Measurements from ENCODE around the gene RAMP1.
"Not testable (repeated sequence)": the region's sequence is repeated elsewhere in the genome, so short reads cannot be mapped to it uniquely, and the experiment has no call there.

Gene RAMP1

DNA sequence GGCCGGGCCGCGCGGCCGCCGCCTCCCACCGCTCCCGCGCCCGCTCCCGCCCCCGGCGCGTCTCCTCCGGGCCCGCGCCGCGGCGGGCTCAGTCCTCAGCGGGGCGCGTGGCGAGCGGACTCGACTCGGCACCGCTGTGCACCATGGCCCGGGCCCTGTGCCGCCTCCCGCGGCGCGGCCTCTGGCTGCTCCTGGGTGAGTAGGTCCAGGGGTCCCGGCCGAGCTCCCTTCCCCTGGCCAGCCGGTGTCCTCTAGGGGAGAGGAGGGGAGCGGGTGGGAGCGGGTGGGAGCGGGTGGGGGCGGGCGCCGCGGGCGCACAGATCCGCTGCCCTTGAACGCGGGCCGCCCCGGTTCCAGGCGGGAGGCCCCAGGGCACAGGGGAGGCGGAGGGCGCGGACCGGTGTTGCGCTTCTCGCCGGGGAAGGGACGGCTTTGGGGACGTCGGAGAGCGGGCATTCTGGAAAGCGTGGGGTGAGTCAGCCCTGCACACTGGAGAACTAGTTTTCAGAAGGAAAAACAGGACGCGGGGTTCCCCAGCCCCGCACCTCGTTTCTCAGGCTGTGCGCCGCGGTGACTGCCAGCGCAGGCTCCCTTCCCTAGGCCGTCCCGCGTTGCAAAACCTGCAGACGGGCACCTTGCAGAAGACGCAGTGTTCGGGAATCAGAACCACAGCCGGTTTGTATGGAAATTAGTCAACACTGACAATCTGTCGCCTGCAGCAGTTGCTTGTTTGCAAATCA, at the start of gene RAMP1:
Gene RAMP1 (plus strand): TSS at position 91 of the 740 bp plus-strand sequence. CDS start 53 bp downstream, at position 144.
- peak; percentile 35 for ATAC-seq
- DNase-seq: no peak

DNA sequence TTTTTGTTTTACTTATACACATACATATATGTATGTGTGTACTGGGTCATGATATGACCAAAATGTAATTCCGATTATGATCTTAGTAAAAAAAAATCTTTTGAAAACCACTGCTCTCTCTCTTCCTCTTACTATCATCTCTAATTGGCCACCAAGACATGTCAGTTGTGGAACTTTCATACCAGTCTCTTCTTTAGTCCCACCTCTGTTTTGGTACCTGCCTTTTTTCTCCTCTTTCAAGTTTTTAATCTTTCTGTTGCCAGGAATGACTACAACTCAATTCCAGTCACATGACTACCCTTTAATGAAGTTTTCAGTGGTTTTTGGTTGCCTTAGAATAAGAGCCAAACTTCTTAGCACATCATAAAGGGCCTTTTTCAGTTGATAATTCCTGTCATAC, 43.8 kb upstream of the RAMP1 start:
- ATAC-seq: no peak
- no peak for DNase-seq

- no peak for DNase-seq
- ATAC-seq: no peak
These were observed 42.9 kb upstream of the RAMP1 start for GRCh38 chr2:237816531-237816930.

GRCh38 chr2:237818066-237818473, 41.4 kb upstream of the RAMP1 start:
- DNase-seq (no peak), ATAC-seq (no peak)

DNA sequence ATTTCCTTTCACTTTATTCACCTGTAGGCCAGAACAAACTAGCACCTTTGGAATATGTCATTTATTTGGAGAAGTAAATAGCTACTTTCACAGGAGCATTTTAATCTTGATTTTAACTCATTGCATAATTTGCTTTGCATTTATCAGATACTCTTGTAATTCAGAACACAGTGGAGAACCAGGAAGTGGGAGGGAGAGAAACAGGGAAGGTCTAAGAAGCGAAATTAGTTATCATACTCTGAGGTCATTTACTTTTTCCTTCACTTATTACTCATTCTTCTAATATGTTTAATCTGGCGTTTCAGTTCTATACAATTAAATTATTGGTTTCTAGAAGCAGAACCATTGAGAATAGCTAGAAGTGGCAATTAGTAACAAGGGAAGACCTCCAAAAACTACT, 40.2 kb upstream of the RAMP1 start:
- no peak for DNase-seq
- no peak for ATAC-seq

GRCh38 chr2:237820421-237820820, 39.0 kb upstream of the RAMP1 start:
- no peak for ATAC-seq
- DNase-seq: no peak

DNA sequence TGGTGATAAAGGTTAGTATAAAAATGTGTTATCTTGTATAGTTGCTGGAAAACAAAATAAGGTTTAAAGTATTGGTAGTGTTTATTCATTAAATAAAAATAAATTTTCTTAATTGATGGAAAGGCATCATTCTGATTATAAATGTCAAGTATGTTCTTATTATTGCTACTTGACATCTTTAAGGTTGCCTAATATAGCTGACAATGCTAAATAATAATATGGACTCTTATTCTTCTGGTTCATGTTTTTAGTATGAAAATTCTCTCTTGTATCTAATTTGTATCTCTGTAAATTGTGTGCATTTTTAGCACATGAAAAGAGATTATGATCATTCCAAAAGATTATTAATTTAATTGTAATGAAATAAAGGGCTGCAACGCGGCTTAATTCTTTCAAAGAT, 35.9 kb upstream of the RAMP1 start:
- DNase-seq: no peak
- ATAC-seq: no peak

DNA sequence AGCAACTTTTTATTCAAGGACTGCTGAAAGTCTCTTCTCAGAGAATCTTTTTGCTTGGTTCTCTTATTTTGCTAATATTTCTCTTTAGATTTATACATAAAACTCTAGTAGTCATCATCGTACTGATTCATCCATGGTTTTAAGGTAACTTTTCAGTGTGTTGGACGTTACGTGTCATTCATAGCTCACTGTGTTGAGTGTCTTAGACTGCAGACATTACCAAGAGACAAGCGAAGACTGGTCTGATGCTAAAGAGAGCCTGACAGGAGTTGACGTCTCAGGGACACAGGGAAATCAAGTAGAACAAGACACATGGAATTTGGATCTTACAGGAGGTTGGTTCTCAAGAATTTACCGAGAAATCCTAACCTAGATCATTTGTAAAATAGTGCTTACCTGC, 35.3 kb upstream of the RAMP1 start:
- ATAC-seq: no peak
- DNase-seq: no peak

DNA sequence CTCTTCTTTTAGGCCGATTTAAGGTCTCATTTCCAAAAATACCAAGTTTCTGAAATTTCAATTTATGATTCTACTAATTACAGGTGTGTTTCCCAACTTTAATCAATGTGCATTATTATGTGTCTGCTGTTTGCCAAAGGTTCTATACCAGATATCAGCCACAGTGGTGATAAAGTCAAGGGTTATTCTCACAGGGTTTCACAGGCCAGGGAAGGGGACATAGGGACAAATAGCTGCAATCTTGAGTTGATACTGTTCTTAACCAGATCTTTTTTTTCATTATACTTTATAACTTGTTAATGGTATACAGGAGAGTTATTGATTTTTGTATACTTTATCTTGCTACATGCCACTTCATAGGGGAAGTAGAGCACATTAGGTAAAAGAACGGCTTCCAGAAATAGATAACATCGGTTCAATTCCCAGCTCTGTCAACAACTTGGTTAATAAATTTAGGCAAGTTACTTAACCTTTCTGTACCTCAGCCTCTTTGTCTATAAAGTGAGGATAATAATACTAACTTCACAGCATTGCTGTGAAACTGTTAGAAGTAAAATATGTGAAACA, 31.9 kb upstream of the RAMP1 start:
- DNase-seq (no peak), ATAC-seq (no peak)

DNA sequence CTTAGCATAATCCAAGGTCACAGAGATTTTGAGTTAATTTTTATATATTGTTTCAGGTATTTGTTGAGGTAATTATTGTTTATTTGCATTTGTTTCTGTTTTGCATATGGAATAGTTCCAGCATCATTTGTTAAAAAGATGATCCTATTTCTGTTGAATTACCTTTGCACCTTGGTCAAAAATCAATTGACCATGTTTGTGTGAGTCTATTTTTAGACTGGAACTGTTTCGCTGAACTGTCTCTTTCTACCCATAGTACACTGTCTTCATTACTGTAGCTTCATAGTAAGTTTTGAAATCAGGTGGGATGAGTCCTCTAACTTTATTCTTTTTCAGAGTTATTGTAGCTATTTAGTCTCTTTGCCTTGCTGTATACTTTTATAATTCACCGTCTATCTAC, 28.9 kb upstream of the RAMP1 start:
- DNase-seq (no peak), ATAC-seq (no peak)

GRCh38 chr2:237833546-237833945, 25.9 kb upstream of the RAMP1 start:
- DNase-seq (no peak), ATAC-seq (no peak)

DNA sequence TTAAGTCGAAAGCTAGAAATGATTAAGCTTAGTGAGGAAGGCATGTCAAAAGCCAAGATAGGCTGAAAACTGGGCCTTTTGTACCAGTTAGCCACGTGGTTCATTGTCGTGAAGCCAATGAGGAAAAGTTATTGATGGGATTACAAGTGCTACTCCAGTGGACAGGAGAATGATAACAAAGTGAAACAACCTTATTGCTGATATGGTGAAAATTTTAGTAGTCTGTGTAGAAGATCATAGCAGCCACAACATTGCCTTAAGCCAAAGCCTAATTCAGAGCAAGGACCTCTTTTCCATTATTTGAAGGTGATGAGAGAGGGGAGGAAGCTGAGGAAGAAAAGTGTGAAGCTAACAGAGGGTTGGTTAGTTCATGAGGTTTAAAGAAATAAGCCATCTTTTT, 24.1 kb upstream of the RAMP1 start:
- ATAC-seq: no peak
- DNase-seq: no peak

GRCh38 chr2:237841051-237841450, 18.4 kb upstream of the RAMP1 start:
- no peak for ATAC-seq

DNA sequence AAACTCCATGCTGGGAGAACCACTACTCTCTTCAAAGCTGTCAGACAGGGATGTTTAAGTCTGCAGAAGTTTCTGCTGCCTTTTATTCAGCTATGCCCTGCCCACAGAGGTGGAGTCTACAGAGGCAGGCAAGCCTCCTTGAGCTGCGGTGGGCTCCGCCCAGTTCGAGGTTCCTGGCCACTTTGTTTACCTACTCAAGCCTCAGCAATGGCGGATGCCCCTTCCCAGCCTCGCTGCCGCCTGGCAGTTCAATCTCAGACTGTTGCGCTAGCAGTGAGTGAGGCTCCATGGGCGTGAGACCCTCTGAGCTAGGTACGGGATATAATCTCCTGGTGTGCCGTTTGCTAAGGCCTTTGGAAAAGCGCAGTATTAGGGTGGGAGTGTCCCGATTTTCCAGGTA, 10.5 kb upstream of the RAMP1 start:
- ATAC-seq: not testable (repeated sequence)

More at GRCh38 chr2:237841051-237841450, 18.4 kb upstream of the RAMP1 start:
- no peak for DNase-seq

DNA sequence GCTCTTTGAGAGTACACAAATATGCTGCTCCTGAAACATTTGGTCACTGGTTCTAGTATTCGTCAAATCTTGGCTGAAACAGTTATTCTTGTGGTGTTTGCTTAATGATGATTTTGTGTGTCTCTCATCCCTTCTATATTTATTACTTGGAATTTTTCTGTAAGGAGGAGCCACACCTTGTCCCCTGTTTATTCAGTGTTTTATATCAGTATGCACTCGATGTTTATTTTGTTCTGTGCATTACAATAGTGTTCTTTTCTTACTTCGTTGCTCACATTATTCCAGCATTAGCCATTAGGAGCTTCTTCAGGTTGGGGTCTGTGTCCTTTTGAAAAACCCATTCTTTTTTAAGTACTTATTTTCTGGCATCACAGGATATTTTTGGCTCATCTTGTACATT, 5.1 kb upstream of the RAMP1 start:
- DNase-seq (no peak), ATAC-seq (no peak)

More for the DNA sequence above, 10.5 kb upstream of the RAMP1 start:
- DNase-seq: not testable (repeated sequence)

DNA sequence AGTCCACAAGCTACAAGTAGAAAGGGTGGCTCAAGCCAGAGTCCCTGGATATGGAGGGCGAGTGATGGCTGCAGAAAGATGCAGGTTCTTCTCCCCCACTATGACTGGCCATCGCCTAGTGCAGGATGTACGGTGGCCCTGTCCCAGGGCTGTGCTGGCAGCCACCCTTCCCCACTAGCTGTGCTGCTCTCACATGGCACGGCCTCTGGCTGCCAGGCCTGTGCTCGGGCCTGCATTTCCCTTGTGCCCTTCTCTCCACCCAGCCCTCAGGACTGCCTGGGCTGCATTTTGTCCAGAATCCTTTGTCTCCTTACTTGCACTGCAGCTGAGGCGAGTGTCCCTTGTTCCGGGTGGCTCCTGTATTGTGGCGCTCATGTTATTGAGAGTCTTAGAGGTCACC, 1.6 kb upstream of the RAMP1 start:
- no peak for ATAC-seq
- no peak for DNase-seq

DNA sequence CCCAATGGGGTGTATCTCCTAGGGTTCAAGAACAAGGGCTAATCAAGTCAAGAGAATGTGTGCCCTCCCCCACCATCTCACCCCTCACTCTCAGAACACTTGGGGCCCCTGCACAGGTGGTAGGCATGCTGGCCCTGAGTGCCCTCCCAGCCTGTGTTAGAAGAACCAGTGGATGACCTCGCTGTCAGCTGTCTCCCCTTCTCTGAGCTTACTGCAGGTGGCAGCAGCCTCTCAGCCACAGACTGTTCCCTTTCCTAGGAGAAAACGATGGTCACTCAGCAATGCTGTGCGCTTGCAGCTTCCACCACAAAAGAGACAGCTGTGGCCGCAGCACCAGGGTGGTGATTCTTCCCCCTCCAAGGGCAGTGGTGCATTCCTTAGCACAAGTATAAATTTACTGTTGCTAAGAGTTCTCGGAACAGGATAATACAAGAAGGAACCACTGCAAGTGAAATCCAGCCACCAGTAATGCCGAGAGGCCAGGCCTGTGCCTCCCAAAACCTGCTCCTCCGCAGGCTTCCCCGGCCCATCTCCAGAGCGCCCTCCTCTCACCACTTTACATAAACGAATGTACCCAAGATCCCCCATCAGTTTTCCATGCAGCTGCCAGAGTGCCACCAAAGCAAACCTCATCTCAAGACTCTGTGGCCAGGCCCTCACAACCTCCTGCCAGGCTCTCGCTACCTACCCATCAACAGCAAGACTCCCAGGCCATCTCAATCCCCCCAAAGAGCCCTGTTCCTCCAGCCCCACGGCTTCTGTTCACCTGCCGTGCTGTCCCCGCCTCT, 935 bp upstream of the RAMP1 start:
- ATAC-seq (peak; percentile 59), DNase-seq (peak; percentile 45)

DNA sequence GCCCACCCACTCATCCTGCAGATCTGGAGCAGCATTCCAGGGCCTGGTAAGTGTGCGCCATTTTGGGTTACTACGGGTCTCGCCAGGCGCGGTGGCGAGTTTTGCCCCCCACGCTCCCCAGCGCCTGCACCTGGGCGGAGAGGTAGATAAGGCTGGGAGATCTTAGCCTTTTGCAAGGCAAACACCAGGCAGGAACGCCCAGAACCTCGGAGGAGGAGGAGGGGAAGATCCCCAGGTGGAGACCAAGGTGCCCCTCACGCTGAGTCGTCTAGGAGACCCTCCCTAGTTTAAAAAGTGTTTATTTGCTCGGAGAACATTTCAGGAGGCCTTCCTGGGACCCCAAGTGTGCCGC, 365 bp upstream of the RAMP1 start:
- DNase-seq (no peak), ATAC-seq (no peak)

GRCh38 chr2:237860273-237860935, 981 bp downstream of the RAMP1 start:
- ATAC-seq: no peak
- DNase-seq: no peak

- ATAC-seq (no peak), DNase-seq (no peak)
These were observed 2.6 kb downstream of the RAMP1 start for GRCh38 chr2:237861875-237862527.

- ATAC-seq (no peak), DNase-seq (no peak)
These were observed 3.1 kb downstream of the RAMP1 start for GRCh38 chr2:237862528-237862895.

GRCh38 chr2:237863102-237863511, 3.7 kb downstream of the RAMP1 start:
- DNase-seq (no peak), ATAC-seq (no peak)
